ENCODE data around the gene FRMD8. TPM values are rescaled to one million over a fixed set of nuclear protein-coding genes. Genes with fewer than 3 reads are reported as not detected.
"Not testable (repeated sequence)": the region's sequence is repeated elsewhere in the genome, so short reads cannot be mapped to it uniquely, and the experiment has no call there.

FRMD8 gene
- total RNA-seq, 6 experiments from 2014 or later: 7.7 to 17.1 (median 14.3) TPM

DNA sequence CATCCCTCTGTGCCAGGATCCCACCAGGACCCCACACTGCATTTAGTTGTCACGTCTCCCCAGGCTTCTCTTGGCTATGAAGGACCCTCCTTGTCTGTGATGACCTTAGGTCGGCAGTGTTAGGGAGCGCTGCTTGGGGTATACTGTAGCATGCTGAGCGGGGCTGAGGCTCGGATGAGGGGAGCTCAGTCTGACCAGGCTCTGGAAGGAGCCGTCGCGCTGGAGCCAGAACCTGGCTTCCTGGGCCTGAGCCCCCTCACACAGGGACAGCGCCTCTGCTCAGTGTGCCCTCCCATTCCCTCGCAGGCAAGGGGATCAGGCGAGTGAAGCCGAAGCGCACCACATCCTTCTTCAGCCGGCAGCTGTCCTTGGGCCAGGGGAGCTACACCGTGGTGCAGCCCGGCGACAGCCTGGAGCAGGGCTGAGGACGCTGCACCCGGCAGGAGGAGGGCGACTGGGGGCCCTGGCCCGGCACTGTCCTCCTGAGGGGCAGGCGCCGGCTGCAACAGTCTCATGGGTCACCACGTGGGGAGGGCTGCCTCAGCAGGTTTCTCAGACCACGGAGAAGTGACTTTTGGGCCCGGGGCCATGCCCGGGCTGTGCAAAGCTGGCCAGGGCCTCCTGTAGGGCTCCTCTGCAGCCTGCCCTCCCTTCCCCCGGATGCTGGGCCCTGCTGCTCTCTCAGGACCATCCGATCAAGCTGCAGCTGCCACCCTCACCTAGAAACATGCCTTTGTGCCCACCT lies 24.7 kb downstream of the FRMD8 start:
- TF ChIP-seq CTCF (IDR thresholded peaks at IDR 0.05): no peak
- TF ChIP-seq POLR2A (IDR thresholded peaks at IDR 0.05): no peak
- no peaks in the 10 kb centered on the region for H3K27me3 ChIP-seq
- H3K4me3 ChIP-seq: no peak overlapping the region
- peaks cover 0 to 4% (median 1%) of the 10 kb centered on the region in 4 donors for H3K4me1 ChIP-seq
- 89% methylated on average over 4 of the region's 29 CpGs for WGBS (ENCODE audit: insufficient coverage, low coverage, low lambda C conversion rate, missing lambda C conversion rate)
- H3K36me3 ChIP-seq: peaks cover 0 to 27% (median 10%) of the 10 kb centered on the region in 4 donors
- ATAC-seq (peak in 2 of 4 donors; percentile 3 to 10), DNase-seq (peak; percentile 20 to 50 (median 49))
- H3K27ac ChIP-seq: no peak overlapping the region
- H3K9me3 ChIP-seq: no peaks in the 10 kb centered on the region
- intact Hi-C loops (cut with DNase I): loop anchor here (10.0 kb wide), 1 partner anchor 46 kb away; no protein-coding TSS in a partner anchor

GRCh38 chr11:65411681-65412070 lies 25.2 kb downstream of the FRMD8 start:
- H3K4me3 ChIP-seq: no peak overlapping the region
- peaks cover 0 to 10% (median 4%) of the 10 kb centered on the region in 4 donors for H3K4me1 ChIP-seq
- H3K27ac ChIP-seq: no peak overlapping the region
- peaks cover 0 to 25% (median 7%) of the 10 kb centered on the region in 4 donors for H3K36me3 ChIP-seq
- H3K9me3 ChIP-seq: no peaks in the 10 kb centered on the region
- TF ChIP-seq CTCF (IDR thresholded peaks at IDR 0.05): no peak
- no peak for TF ChIP-seq POLR2A (IDR thresholded peaks at IDR 0.05)
- H3K27me3 ChIP-seq: no peaks in the 10 kb centered on the region
- ATAC-seq (no peak), DNase-seq (peak; percentile 11 to 42 (median 40))
- WGBS (ENCODE audit: insufficient coverage, low coverage, low lambda C conversion rate, missing lambda C conversion rate): 70% methylated on average over 3 of the region's 5 CpGs
- intact Hi-C loops (cut with DNase I): loop anchor here (10.0 kb wide), 1 partner anchor 47 kb away; no protein-coding TSS in a partner anchor

- H3K27ac ChIP-seq: no peak overlapping the region
- H3K9me3 ChIP-seq: no peaks in the 10 kb centered on the region
- peaks cover 0 to 18% (median 4%) of the 10 kb centered on the region in 4 donors for H3K4me1 ChIP-seq
- TF ChIP-seq CTCF (IDR thresholded peaks at IDR 0.05) (no peak), POLR2A (IDR thresholded peaks at IDR 0.05) (no peak)
- no peak overlapping the region for H3K4me3 ChIP-seq
- 76% methylated on average over 10 of the region's 24 CpGs for WGBS (ENCODE audit: insufficient coverage, low coverage, low lambda C conversion rate, missing lambda C conversion rate)
- peak; percentile 26 to 50 (median 48) for DNase-seq
- peaks cover 0 to 22% (median 3%) of the 10 kb centered on the region in 4 donors for H3K36me3 ChIP-seq
- ATAC-seq: no peak
- no peaks in the 10 kb centered on the region for H3K27me3 ChIP-seq
- intact Hi-C loops (cut with DNase I): loop anchor here (10.0 kb wide), 1 partner anchor 48 kb away; no protein-coding TSS in a partner anchor
These were observed 26.0 kb downstream of the FRMD8 start for GRCh38 chr11:65412271-65413076.

DNA sequence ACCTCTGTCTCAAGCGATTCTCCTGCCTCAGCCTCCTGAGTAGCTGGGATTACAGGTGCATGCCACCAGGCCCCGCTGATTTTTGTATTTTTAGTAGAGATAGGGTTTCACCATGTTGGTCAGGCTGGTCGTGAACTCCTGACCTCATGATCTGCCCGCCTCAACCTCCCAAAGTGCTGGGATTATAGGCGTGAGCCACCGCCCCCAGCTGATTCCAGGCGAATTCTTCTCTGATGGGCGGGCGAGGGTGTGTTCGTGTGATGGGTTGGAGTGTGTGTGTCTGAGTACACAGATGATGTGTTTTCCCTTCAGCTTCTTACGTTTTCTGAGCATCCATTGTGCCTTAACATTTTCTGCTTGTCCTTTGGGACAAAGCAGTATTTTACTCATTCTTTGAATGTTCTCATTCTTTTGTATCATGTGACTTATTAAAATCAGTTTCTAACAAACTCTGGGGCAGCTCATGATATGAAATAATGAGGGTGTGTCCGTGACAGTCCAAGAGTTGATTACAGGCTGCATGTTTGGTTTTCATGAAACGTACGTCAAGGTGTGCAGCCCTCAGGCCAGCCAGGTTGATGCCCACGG lies 26.7 kb downstream of the FRMD8 start:
- H3K4me3 ChIP-seq, ATAC-seq, H3K27me3 ChIP-seq, H3K27ac ChIP-seq, H3K9me3 ChIP-seq: not testable (repeated sequence)
- peak; percentile 14 to 45 (median 37) for DNase-seq
- Histone ChIP-seq H3K36me3 (peaks cover 0 to 16% (median 3%) of the 10 kb centered on the region in 4 donors), H3K4me1 (peaks cover 0 to 25% (median 7%) of the 10 kb centered on the region in 4 donors)
- 86% methylated on average over 6 of the region's 15 CpGs for WGBS (ENCODE audit: insufficient coverage, low coverage, low lambda C conversion rate, missing lambda C conversion rate)
- intact Hi-C loops (cut with DNase I): loop anchor here (10.0 kb wide), 1 partner anchor 48 kb away; no protein-coding TSS in a partner anchor
